GM18861 (cell line): ENCODE results near the gene ZNF653.

Experiments
- ATAC-seq: cut with Tn5 transposase; IDR thresholded peaks from one replicate; pipeline ENCODE4 v1.9.1; 2021; ENCODE audit not compliant: unreplicated experiment

The ZNF653 gene, protein sequence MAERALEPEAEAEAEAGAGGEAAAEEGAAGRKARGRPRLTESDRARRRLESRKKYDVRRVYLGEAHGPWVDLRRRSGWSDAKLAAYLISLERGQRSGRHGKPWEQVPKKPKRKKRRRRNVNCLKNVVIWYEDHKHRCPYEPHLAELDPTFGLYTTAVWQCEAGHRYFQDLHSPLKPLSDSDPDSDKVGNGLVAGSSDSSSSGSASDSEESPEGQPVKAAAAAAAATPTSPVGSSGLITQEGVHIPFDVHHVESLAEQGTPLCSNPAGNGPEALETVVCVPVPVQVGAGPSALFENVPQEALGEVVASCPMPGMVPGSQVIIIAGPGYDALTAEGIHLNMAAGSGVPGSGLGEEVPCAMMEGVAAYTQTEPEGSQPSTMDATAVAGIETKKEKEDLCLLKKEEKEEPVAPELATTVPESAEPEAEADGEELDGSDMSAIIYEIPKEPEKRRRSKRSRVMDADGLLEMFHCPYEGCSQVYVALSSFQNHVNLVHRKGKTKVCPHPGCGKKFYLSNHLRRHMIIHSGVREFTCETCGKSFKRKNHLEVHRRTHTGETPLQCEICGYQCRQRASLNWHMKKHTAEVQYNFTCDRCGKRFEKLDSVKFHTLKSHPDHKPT

DNA sequence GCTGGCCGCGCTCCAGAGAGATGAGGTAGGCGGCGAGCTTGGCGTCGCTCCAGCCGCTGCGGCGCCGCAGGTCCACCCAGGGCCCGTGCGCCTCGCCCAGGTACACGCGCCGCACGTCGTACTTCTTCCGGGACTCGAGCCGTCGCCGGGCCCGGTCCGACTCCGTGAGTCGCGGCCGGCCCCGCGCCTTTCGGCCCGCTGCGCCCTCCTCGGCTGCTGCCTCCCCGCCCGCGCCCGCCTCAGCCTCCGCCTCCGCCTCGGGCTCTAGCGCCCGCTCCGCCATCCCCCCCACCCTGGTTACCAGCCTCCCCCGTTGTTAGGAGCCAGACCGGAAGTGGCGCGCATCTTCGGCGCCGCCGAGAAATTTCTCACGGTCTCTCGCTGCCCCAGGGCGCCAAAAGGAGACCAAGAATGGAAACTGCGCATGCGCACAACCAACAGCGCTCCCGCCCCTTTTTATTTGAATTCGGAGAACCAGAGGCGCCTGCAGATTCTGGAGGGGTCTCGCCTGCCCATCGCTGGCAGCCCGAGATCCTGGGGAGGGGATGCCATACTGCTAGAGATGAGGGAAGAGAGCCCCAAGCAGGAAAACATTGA is at the start of gene ZNF653:
Gene ZNF653 (minus strand): TSS at position 336 of the 597 bp plus-strand sequence. CDS start 53 bp downstream, at position 283.
- peak; percentile 40 for ATAC-seq

- no peak for ATAC-seq
These were observed 49.6 kb upstream of the ZNF653 start for GRCh38 chr19:11555246-11555645.

GRCh38 chr19:11554160-11554559 is 48.5 kb upstream of the ZNF653 start:
- peak; percentile 33 for ATAC-seq

DNA sequence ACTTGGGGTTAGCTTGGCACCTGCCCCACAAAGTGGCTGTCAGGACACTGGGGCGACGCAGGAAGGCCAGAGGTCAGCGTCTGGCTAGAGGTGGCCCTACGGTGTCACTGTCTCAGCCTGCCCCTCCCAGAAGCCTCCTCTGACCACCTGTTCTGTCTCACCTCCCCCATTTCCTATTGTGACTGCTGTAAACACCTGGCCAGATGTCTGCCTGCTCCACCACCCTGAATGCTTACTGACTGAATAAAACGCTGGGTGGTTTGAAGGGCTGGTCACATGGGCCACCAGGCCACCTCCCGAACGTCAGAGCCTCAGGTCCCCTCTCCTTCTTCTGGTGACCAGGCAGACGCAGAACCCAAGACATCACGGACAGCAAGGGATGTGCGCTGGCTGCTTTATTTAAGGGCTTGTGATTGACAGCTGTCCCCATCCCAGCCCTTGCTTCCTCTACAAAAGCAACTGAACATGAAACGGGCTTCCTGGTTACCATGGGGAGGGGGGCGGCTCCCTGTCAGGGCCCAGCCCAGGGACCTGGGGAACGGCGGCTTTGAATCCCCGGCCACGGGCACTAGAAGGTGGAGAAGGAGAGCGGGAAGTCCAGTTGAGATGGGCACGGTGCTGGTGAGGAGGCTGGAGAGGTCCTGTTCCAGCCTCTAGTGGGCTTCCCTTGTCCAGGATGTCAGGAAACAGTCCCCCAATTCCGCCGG is 47.2 kb upstream of the ZNF653 start:
- no peak for ATAC-seq

- ATAC-seq, result no peak
These were observed 46.1 kb upstream of the ZNF653 start for GRCh38 chr19:11551603-11552235.

GRCh38 chr19:11550265-11550664 is 44.6 kb upstream of the ZNF653 start:
- ATAC-seq, result no peak

GRCh38 chr19:11549386-11549953 is 43.8 kb upstream of the ZNF653 start:
- no peak for ATAC-seq

DNA sequence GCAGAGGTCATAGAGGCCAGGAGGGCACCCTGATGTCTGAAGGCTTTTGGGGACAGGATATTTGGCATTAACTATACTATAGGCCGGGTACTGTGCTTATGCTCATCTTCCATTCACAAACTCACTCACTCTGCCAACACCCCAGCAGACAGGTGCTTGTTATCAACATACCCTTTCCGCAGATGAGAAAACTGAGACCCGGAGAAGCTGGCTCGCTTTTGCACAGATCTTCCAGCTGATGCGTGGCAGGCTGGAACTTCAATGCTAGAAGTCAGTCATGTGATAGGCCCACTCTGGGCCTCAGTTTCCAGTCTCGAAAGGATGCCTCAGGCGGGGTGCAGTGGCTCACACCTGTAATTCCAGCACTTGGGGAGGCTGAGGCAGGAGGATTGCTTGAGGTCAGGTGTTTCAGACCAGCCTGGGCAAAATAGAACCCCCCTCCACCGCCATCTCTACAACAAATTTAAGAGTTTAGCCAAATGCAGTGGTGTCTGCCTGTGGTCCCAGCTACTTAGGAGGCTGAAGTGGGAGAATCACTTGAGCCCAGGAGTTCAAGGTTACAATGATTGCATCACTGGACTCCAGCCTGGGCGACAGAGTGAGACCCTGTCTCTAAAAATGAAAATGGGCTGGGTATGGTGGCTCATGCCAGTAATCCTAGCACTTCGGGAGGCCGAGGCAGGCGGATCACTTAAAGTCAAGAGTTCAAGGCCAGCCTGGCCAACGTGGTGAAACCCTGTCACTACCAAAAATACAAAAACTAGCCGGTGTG is 42.5 kb upstream of the ZNF653 start:
- no peak for ATAC-seq

- peak; percentile 45 for ATAC-seq
These were observed 35.6 kb upstream of the ZNF653 start for GRCh38 chr19:11541238-11541637.

DNA sequence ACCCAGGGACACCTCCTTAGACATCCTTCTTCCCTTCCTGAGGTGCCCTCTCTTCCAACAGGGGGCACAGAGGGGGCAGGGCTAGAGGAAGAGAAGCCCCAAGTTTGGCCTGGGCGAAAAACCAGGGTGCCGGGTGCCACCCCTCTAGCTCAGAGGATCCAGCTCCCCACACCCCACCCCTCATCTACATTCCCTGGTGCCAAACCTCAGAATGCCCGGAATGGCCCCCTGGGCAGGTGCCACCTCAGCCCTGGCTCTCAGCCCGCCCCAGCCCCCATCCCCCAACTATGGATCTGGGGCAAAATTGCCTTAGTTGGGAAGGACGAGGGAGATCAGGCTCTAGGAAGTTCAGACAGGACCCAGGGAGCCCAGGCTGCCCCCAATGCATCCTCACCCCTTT is 35.0 kb upstream of the ZNF653 start:
- no peak for ATAC-seq

DNA sequence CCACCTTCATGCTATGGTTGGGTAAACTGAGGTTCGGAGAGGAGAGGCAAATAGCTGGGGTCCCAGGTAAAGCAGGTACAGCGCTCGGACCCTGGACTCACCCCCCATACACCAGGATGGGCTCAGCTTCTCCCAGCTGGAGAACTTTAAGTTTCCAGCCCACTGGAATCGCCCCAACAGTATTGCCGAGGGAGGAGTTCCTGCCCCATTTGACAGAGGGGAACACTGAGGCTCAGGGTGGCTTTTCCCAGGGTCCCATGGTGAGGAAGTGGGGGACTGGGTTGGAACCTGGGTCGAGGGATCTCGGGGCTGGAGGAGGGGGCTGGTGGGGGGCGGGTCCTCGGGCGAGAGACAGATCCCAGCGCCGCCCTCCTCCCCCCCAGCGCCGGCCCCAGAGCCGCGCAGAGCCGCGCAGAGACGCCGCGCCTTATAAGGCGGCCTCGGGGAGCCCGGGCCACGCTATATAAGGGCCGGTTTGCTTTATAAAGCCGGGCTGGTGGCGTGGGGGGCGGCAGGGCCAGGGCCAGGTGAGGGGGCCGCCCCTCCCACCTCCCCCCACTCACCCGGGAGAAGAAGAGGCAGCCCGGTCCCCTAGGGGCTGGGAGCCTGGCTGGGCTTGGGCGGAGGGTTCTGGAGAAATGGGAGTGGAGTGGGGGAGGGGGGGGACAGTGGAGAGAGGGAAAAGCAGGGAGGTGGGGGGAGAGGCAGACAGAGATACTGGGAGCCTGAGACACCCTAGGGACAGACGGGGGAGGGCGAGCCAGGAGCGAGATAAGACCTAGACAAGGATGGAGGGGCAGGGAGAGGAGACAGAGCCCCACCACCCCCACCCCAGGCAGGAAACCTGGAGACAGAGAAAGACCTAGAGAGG is 34.1 kb upstream of the ZNF653 start:
- no peak for ATAC-seq

GRCh38 chr19:11538232-11539036 is 32.8 kb upstream of the ZNF653 start, which contains the start of gene CNN1:
TSS of gene CNN1 (plus strand) at chr19:11538851. CDS start at chr19:11538928, 77 bp downstream.
- no peak for ATAC-seq

DNA sequence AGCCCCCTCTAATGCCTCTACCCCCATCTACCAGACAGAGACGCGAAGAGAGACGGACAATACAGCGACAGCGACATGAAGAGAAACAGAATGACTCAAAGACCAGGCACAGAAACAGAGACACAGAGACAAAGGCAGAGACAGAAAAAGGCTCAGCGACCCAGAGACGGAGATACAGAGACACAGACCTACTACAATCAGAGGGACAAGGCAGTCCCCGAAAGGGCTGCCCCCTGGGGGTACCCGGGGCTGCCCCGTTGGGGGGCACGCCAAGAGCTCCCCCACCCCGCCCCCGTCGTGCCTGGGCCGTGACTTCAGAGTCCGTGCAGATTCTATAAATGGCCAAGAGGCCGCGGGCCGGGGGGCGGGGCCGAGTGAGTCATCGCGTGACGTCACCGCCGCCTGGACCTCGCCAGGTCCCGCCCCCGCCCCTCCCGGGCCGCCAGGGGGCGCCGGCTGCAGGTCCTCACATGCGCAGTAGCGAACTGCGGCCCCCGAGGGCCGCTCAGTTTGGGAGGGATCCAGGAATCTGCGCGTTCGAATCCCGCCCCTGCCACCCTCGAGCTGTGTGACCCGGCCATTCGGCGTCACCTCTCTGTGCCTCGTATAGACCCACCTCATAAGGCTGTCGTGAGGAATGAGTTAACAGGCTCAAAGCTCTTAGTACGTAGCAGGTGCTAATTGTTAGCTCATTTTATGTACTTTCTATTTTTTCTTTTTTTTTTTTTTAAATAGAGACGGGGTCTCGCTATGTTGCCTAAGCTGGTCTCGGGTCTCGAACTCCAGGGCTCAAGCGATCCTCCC is 30.4 kb upstream of the ZNF653 start:
- peak; percentile 63 for ATAC-seq

- ATAC-seq, result no peak
These were observed 29.3 kb upstream of the ZNF653 start for GRCh38 chr19:11534948-11535347.

- ATAC-seq, result no peak
These were observed 28.9 kb upstream of the ZNF653 start for GRCh38 chr19:11534538-11534937.

GRCh38 chr19:11530432-11530831 is 24.8 kb upstream of the ZNF653 start:
- no peak for ATAC-seq
